ENCODE results near the gene MIA3. TPM values are rescaled to one million over a fixed set of nuclear protein-coding genes. Genes with fewer than 3 reads are reported as not detected.
"Not testable (repeated sequence)": the region's sequence is repeated elsewhere in the genome, so short reads cannot be mapped to it uniquely, and the experiment has no call there.

The MIA3 gene
- total RNA-seq, result 71.9 TPM

- DNase-seq (ENCODE audit: low spot score), result peak; percentile 84
Observed at GRCh38 chr1:222618001-222618879, at the start of gene MIA3. Gene MIA3 (plus strand): TSS chr1:222618097. CDS start chr1:222618111, 14 bp downstream.

- DNase-seq (ENCODE audit: low spot score), result no peak
Observed at GRCh38 chr1:222570837-222571236, 47.1 kb upstream of the MIA3 start.

- no peak for DNase-seq (ENCODE audit: low spot score)
Observed at GRCh38 chr1:222579316-222579715, 38.6 kb upstream of the MIA3 start.

GRCh38 chr1:222582099-222582774, 35.7 kb upstream of the MIA3 start:
- no peak for DNase-seq (ENCODE audit: low spot score)

- no peak for DNase-seq (ENCODE audit: low spot score)
Observed at GRCh38 chr1:222583079-222583478, 34.8 kb upstream of the MIA3 start.

GRCh38 chr1:222586842-222587241, 31.1 kb upstream of the MIA3 start:
- no peak for DNase-seq (ENCODE audit: low spot score)

- DNase-seq (ENCODE audit: low spot score), result no peak
Observed at GRCh38 chr1:222588135-222588534, 29.8 kb upstream of the MIA3 start.

- DNase-seq (ENCODE audit: low spot score), result peak; percentile 92
Observed at GRCh38 chr1:222589462-222590302, 28.2 kb upstream of the MIA3 start, which contains the start of gene TAF1A. Gene TAF1A (minus strand): TSS chr1:222589933.

- no peak for DNase-seq (ENCODE audit: low spot score)
Observed at GRCh38 chr1:222592171-222592570, 25.7 kb upstream of the MIA3 start.

GRCh38 chr1:222594789-222595188, 23.1 kb upstream of the MIA3 start:
- no peak for DNase-seq (ENCODE audit: low spot score)

- DNase-seq (ENCODE audit: low spot score), result no peak
Observed at GRCh38 chr1:222596696-222597095, 21.2 kb upstream of the MIA3 start.

- DNase-seq (ENCODE audit: low spot score), result no peak
Observed at GRCh38 chr1:222600281-222600680, 17.6 kb upstream of the MIA3 start.

GRCh38 chr1:222601257-222601656, 16.6 kb upstream of the MIA3 start:
- DNase-seq (ENCODE audit: low spot score), result no peak

- DNase-seq (ENCODE audit: low spot score), result no peak
Observed at GRCh38 chr1:222606757-222607156, 11.1 kb upstream of the MIA3 start.

- DNase-seq (ENCODE audit: low spot score), result not testable (repeated sequence)
Observed at GRCh38 chr1:222609111-222609510, 8.8 kb upstream of the MIA3 start.

GRCh38 chr1:222610728-222611127, 7.2 kb upstream of the MIA3 start:
- no peak for DNase-seq (ENCODE audit: low spot score)

GRCh38 chr1:222613627-222614026, 4.3 kb upstream of the MIA3 start:
- no peak for DNase-seq (ENCODE audit: low spot score)

GRCh38 chr1:222616525-222616924, 1.4 kb upstream of the MIA3 start:
- no peak for DNase-seq (ENCODE audit: low spot score)

GRCh38 chr1:222617367-222617951, 438 bp upstream of the MIA3 start:
- DNase-seq (ENCODE audit: low spot score), result peak; percentile 93

- no peak for DNase-seq (ENCODE audit: low spot score)
Observed at GRCh38 chr1:222618880-222619596, 1.1 kb downstream of the MIA3 start.

GRCh38 chr1:222620566-222620965, 2.7 kb downstream of the MIA3 start:
- DNase-seq (ENCODE audit: low spot score), result no peak
